Stimulated activated CD8-positive, alpha-beta memory T cell treated with anti-CD3 and anti-CD28 coated beads, Interleukin-2, amount 100 ng/mL, for 48 hours (primary cell): Measurements from ENCODE around the gene RAB30.

ENCODE experiments used
- DNase-seq, 2 donors: peaks; one replicate each; pipeline ENCODE4 v3.0.0-alpha.2; 2020; ENCODE audit warnings: low read depth in 2 of 2

Gene RAB30

GRCh38 chr11:83039566-83039965 lies 32.1 kb downstream of the RAB30 start:
- DNase-seq = no peak

- DNase-seq = no peak
Observed at GRCh38 chr11:83037877-83038276, 33.8 kb downstream of the RAB30 start.

- no peak for DNase-seq
Observed at GRCh38 chr11:83036701-83037100, 35.0 kb downstream of the RAB30 start.

- DNase-seq = no peak
Observed at GRCh38 chr11:83035070-83035854, 36.4 kb downstream of the RAB30 start.

- DNase-seq = no peak
Observed at GRCh38 chr11:83034673-83035014, 37.1 kb downstream of the RAB30 start.

- DNase-seq = no peak
Observed at GRCh38 chr11:83033972-83034672, 37.6 kb downstream of the RAB30 start.

- DNase-seq = no peak
Observed at GRCh38 chr11:83033371-83033770, 38.3 kb downstream of the RAB30 start.

- DNase-seq = no peak
Observed at GRCh38 chr11:83031127-83031526, 40.6 kb downstream of the RAB30 start.

- no peak for DNase-seq
Observed at GRCh38 chr11:83027794-83028193, 43.9 kb downstream of the RAB30 start.

GRCh38 chr11:83027289-83027688 lies 44.4 kb downstream of the RAB30 start:
- no peak for DNase-seq

- no peak for DNase-seq
Observed at GRCh38 chr11:83026229-83026628, 45.5 kb downstream of the RAB30 start.

GRCh38 chr11:83025267-83025704 lies 46.4 kb downstream of the RAB30 start:
- no peak for DNase-seq

GRCh38 chr11:83024270-83024854 lies 47.3 kb downstream of the RAB30 start:
- DNase-seq = no peak

GRCh38 chr11:83023410-83023809 lies 48.3 kb downstream of the RAB30 start:
- no peak for DNase-seq

- DNase-seq = no peak
Observed at GRCh38 chr11:83021780-83022125, 49.9 kb downstream of the RAB30 start.

GRCh38 chr11:83020942-83021779 lies 50.5 kb downstream of the RAB30 start:
- DNase-seq = no peak

- no peak for DNase-seq
Observed at GRCh38 chr11:83019888-83020579, 51.7 kb downstream of the RAB30 start.

GRCh38 chr11:83014951-83015350 lies 56.7 kb downstream of the RAB30 start:
- DNase-seq = no peak

- no peak for DNase-seq
Observed at GRCh38 chr11:83012168-83013067, 59.3 kb downstream of the RAB30 start.

GRCh38 chr11:83011333-83012167 lies 60.1 kb downstream of the RAB30 start:
- no peak for DNase-seq
